DND-41 (cell line): ENCODE measurements around the gene UNC119B.

Source experiments
- ATAC-seq: fragments of 200-7000 bp; cut with Tn5 transposase; 3 replicates; pipeline ENCODE4 v1.9.1; 2021; ENCODE audit warnings: low read depth; ENCODE audit not compliant: insufficient read depth
- DNase-seq: peaks from one replicate; pipeline ENCODE4 v3.0.0-alpha.2; 2020
- H2AFZ ChIP-seq: 2 replicates; pipeline ENCODE4 v1.6.0; 2012; ENCODE audit warnings: low read depth, low read length
- H3K27ac ChIP-seq: 2 replicates; pipeline ENCODE4 v1.5.1; 2012; ENCODE audit warnings: low read length, inconsistent platforms
- H3K27me3 ChIP-seq: fragments of 200-600 bp; sonication (generic); 2 replicates; pipeline ENCODE4 v1.6.0; 2012; ENCODE audit warnings: low read length, mild to moderate bottlenecking, inconsistent platforms; ENCODE audit not compliant: insufficient read depth, poor library complexity
- H3K36me3 ChIP-seq: 2 replicates; pipeline ENCODE4 v1.5.1; 2012; ENCODE audit warnings: low read length, inconsistent platforms; ENCODE audit not compliant: insufficient read depth
- H3K4me1 ChIP-seq: 2 replicates; pipeline ENCODE4 v1.5.1; 2012; ENCODE audit warnings: mild to moderate bottlenecking, low read length; ENCODE audit not compliant: insufficient read depth
- H3K4me2 ChIP-seq: 2 replicates; pipeline ENCODE4 v1.6.0; 2012; ENCODE audit warnings: mild to moderate bottlenecking, moderate library complexity, low read length, inconsistent platforms; ENCODE audit not compliant: insufficient read depth
- H3K4me3 ChIP-seq, 2 experiments: fragments of 200-600 bp in 1 of 2; shearing (Covaris generic) in 1 of 2; 2 replicates each; pipeline ENCODE4 v1.5.1; 2012 to 2016; ENCODE audit warnings: inconsistent platforms in 2 of 2, low read length in 2 of 2, mild to moderate bottlenecking in 2 of 2, low read depth in 1 of 2, moderate library complexity in 1 of 2
- H3K79me2 ChIP-seq: 2 replicates; pipeline ENCODE4 v1.6.0; 2012; ENCODE audit warnings: low read length, inconsistent platforms; ENCODE audit not compliant: insufficient read depth
- H3K9ac ChIP-seq: 2 replicates; pipeline ENCODE4 v1.6.0; 2012; ENCODE audit warnings: low read depth, mild to moderate bottlenecking, inconsistent platforms, low read length, moderate library complexity
- H3K9me3 ChIP-seq: 2 replicates; pipeline ENCODE4 v1.5.1; 2012; ENCODE audit warnings: low read length, moderate library complexity, mild to moderate bottlenecking, inconsistent platforms; ENCODE audit not compliant: insufficient read depth, severe bottlenecking
- H4K20me1 ChIP-seq: 2 replicates; pipeline ENCODE4 v1.6.0; 2012; ENCODE audit warnings: low read length; ENCODE audit not compliant: insufficient read depth
- CTCF ChIP-seq: IDR thresholded peaks from 2 replicates; pipeline ENCODE4 v1.5.1; 2012; ENCODE audit warnings: borderline replicate concordance, low read length, moderate library complexity, mild to moderate bottlenecking; ENCODE audit not compliant: poor library complexity, severe bottlenecking; ENCODE audit errors: extremely low read depth
- EZH2 ChIP-seq: IDR thresholded peaks from 3 replicates; pipeline ENCODE4 v1.6.1; 2012; ENCODE audit warnings: borderline replicate concordance, low read depth, mild to moderate bottlenecking, moderate library complexity, low read length, inconsistent platforms; ENCODE audit not compliant: severe bottlenecking

UNC119B gene

GRCh38 chr12:120663741-120664140, 46.5 kb upstream of the UNC119B start:
- DNase-seq (no peak), ATAC-seq (no peak)
- no peaks in the 10 kb centered on the region for H3K27me3 ChIP-seq
- no peaks in the 10 kb centered on the region for H3K4me1 ChIP-seq
- H3K36me3 ChIP-seq = no peaks in the 10 kb centered on the region
- TF ChIP-seq EZH2 = no peak
- TF ChIP-seq CTCF = no peak
- no peaks in the 10 kb centered on the region for H3K79me2 ChIP-seq
- H3K9me3 ChIP-seq = no peaks in the 10 kb centered on the region
- no peaks in the 10 kb centered on the region for H4K20me1 ChIP-seq
- H3K4me3 ChIP-seq = no peak overlapping the region
- no peak overlapping the region for H3K9ac ChIP-seq
- no peak overlapping the region for H3K4me2 ChIP-seq
- no peak overlapping the region for H2AFZ ChIP-seq
- no peak overlapping the region for H3K27ac ChIP-seq

DNA sequence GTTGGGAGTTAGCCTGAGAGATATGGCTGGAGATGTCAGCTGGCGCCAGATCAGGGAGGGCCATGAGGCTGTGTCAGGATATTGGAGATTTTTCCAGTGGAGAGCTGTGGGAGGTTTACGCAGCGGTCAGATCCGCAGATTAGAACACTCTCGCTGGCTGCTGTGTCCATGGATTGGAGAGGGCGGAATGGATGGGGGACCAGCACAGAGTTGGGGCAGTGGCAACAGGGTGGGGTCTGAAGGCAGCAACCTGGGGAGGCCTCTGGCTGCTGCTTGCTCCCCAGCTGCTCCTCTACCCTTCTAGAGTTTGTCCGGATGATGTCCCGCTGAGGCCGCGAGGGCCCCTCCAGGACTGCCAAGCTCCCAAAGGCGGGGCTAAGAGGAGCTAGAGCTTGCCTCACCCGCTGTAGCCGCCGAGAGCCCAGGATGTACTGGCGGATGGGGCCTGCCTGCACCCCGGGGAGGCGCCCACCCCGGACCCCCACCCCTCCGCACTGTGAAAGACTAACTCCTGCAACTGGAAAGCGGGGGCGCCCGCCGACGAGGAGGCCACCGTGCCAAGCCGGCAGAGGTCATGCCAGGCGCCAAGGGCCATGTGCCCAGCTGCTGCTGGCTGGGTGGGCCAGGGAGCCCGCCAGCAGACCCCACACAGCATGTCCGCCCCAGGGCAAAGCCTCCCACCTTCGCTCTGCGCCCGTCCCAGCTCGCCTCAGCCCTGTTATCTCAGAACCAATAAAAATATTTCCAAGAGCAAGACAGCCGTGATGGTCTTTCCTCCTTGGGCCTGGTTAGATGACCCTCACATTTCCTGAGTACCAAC, 43.5 kb upstream of the UNC119B start:
- no peak for DNase-seq
- no peak overlapping the region for H3K9ac ChIP-seq
- H4K20me1 ChIP-seq = no peaks in the 10 kb centered on the region
- no peak for ATAC-seq
- H3K79me2 ChIP-seq = no peaks in the 10 kb centered on the region
- H3K4me1 ChIP-seq = no peaks in the 10 kb centered on the region
- TF ChIP-seq EZH2 = no peak
- TF ChIP-seq CTCF = no peak
- no peak overlapping the region for H3K4me2 ChIP-seq
- H2AFZ ChIP-seq = no peak overlapping the region
- no peaks in the 10 kb centered on the region for H3K27me3 ChIP-seq
- no peaks in the 10 kb centered on the region for H3K9me3 ChIP-seq
- H3K36me3 ChIP-seq = no peaks in the 10 kb centered on the region
- no peak overlapping the region for H3K27ac ChIP-seq
- no peak overlapping the region for H3K4me3 ChIP-seq

- no peak overlapping the region for H3K9ac ChIP-seq
These were observed 42.0 kb upstream of the UNC119B start for GRCh38 chr12:120668091-120668867.

More at GRCh38 chr12:120668091-120668867, 42.0 kb upstream of the UNC119B start:
- Histone ChIP-seq H3K4me3 (no peak overlapping the region), H3K27ac (no peak overlapping the region), H4K20me1 (no peaks in the 10 kb centered on the region), H3K79me2 (no peaks in the 10 kb centered on the region), H3K4me2 (no peak overlapping the region), H3K4me1 (no peaks in the 10 kb centered on the region), H2AFZ (no peak overlapping the region), H3K36me3 (no peaks in the 10 kb centered on the region), H3K9me3 (no peaks in the 10 kb centered on the region), H3K27me3 (no peaks in the 10 kb centered on the region)
- TF ChIP-seq CTCF (no peak), EZH2 (no peak)
- ATAC-seq (no peak), DNase-seq (no peak)
